ENCODE data around the gene MZT1. TPM values are rescaled to one million over a fixed set of nuclear protein-coding genes. Genes with fewer than 3 reads are reported as not detected.

MZT1 gene
- 10 to 100 TPM; 14.7 to 20.0 TPM for total RNA-seq

- H3K27ac Mint-ChIP-seq, result peak within 1 kb of the TSS; percentile 91
- ChIA-PET CTCF (interaction anchor here (1.1 kb wide), 1 partner anchor 10 kb away, joined by 4 read pairs; no protein-coding TSS in a partner anchor), POLR2A (no interaction called here)
- no peaks in the 10 kb centered on the region for H3K27me3 Mint-ChIP-seq
- peak within 1 kb of the TSS; percentile 93 for H3K4me3 Mint-ChIP-seq
- H3K9me3 Mint-ChIP-seq, result peaks cover 3% of the 10 kb centered on the region
- peak; percentile 97 for DNase-seq
- peaks cover 63% of the 10 kb centered on the region for H3K36me3 Mint-ChIP-seq (ENCODE audit: low read depth)
- peaks cover 56% of the 10 kb centered on the region for H3K4me1 Mint-ChIP-seq
Observed at GRCh38 chr13:72727417-72728289, at the start of gene MZT1, which contains the start of gene BORA. TSS of gene MZT1 (minus strand) at chr13:72727629. CDS start at chr13:72727602, 27 bp downstream. TSS of gene BORA (plus strand) at chr13:72727923. CDS start at chr13:72728941, 1,018 bp downstream.

GRCh38 chr13:72774019-72774418 is 46.6 kb upstream of the MZT1 start:
- Mint-ChIP-seq H3K4me1 (peaks cover 19% of the 10 kb centered on the region), H3K9me3 (no peaks in the 10 kb centered on the region), H3K4me3 (no peak overlapping the region), H3K27ac (no peak overlapping the region), H3K27me3 (no peaks in the 10 kb centered on the region), H3K36me3 (ENCODE audit: low read depth) (peaks cover 68% of the 10 kb centered on the region)
- ChIA-PET CTCF (no interaction called here), POLR2A (no interaction called here)
- DNase-seq, result no peak

GRCh38 chr13:72763411-72763810 is 36.0 kb upstream of the MZT1 start:
- ChIA-PET CTCF (interaction anchor here (0.9 kb wide), 1 partner anchor 14 kb away, joined by 3 read pairs; no protein-coding TSS in a partner anchor), POLR2A (no interaction called here)
- Mint-ChIP-seq H3K4me1 (no peaks in the 10 kb centered on the region), H3K4me3 (no peak overlapping the region), H3K27ac (no peak overlapping the region), H3K9me3 (no peaks in the 10 kb centered on the region), H3K27me3 (no peaks in the 10 kb centered on the region), H3K36me3 (ENCODE audit: low read depth) (peaks cover 58% of the 10 kb centered on the region)
- no peak for DNase-seq

GRCh38 chr13:72760189-72760588 is 32.8 kb upstream of the MZT1 start:
- CTCF ChIA-PET, result interaction anchor here (0.9 kb wide), 1 partner anchor 12 kb away, joined by 3 read pairs; no protein-coding TSS in a partner anchor
- POLR2A ChIA-PET, result no interaction called here
- Mint-ChIP-seq H3K27ac (no peak overlapping the region), H3K27me3 (no peaks in the 10 kb centered on the region), H3K9me3 (no peaks in the 10 kb centered on the region), H3K36me3 (ENCODE audit: low read depth) (peaks cover 53% of the 10 kb centered on the region), H3K4me3 (no peak overlapping the region), H3K4me1 (no peaks in the 10 kb centered on the region)
- no peak for DNase-seq

- Mint-ChIP-seq H3K4me3 (no peak overlapping the region), H3K36me3 (ENCODE audit: low read depth) (peaks cover 50% of the 10 kb centered on the region), H3K9me3 (no peaks in the 10 kb centered on the region), H3K27me3 (no peaks in the 10 kb centered on the region), H3K4me1 (no peaks in the 10 kb centered on the region), H3K27ac (no peak overlapping the region)
- DNase-seq, result no peak
- ChIA-PET CTCF (interaction anchor here (1.4 kb wide), 1 partner anchor 13 kb away, joined by 4 read pairs; no protein-coding TSS in a partner anchor), POLR2A (no interaction called here)
Observed at GRCh38 chr13:72757792-72758535, 30.5 kb upstream of the MZT1 start.

GRCh38 chr13:72754111-72754510 is 26.7 kb upstream of the MZT1 start:
- no peaks in the 10 kb centered on the region for H3K27me3 Mint-ChIP-seq
- H3K27ac Mint-ChIP-seq, result no peak overlapping the region
- DNase-seq, result no peak
- peaks cover 3% of the 10 kb centered on the region for H3K9me3 Mint-ChIP-seq
- H3K36me3 Mint-ChIP-seq (ENCODE audit: low read depth), result peaks cover 57% of the 10 kb centered on the region
- POLR2A ChIA-PET, result no interaction called here
- H3K4me3 Mint-ChIP-seq, result no peak overlapping the region
- peaks cover 8% of the 10 kb centered on the region for H3K4me1 Mint-ChIP-seq
- CTCF ChIA-PET, result interaction anchor here (0.9 kb wide), 1 partner anchor 16 kb away, joined by 4 read pairs; no protein-coding TSS in a partner anchor

- ChIA-PET POLR2A (no interaction called here), CTCF (no interaction called here)
- DNase-seq, result no peak
- Mint-ChIP-seq H3K27me3 (no peaks in the 10 kb centered on the region), H3K36me3 (ENCODE audit: low read depth) (peaks cover 67% of the 10 kb centered on the region), H3K4me3 (no peak overlapping the region), H3K9me3 (peaks cover 3% of the 10 kb centered on the region), H3K4me1 (peaks cover 11% of the 10 kb centered on the region), H3K27ac (no peak overlapping the region)
Observed at GRCh38 chr13:72751220-72751619, 23.8 kb upstream of the MZT1 start.

GRCh38 chr13:72745260-72745659 is 17.8 kb upstream of the MZT1 start:
- Mint-ChIP-seq H3K27me3 (no peaks in the 10 kb centered on the region), H3K4me3 (no peak overlapping the region), H3K27ac (no peak overlapping the region), H3K4me1 (peaks cover 17% of the 10 kb centered on the region), H3K36me3 (ENCODE audit: low read depth) (peaks cover 62% of the 10 kb centered on the region), H3K9me3 (no peaks in the 10 kb centered on the region)
- no peak for DNase-seq
- CTCF ChIA-PET, result interaction anchor here (1.3 kb wide), 1 partner anchor 10 kb away, joined by 4 read pairs; no protein-coding TSS in a partner anchor
- POLR2A ChIA-PET, result no interaction called here

- no peak for DNase-seq
- CTCF ChIA-PET, result no interaction called here
- peaks cover 16% of the 10 kb centered on the region for H3K4me1 Mint-ChIP-seq
- H3K36me3 Mint-ChIP-seq (ENCODE audit: low read depth), result peaks cover 56% of the 10 kb centered on the region
- H3K27me3 Mint-ChIP-seq, result no peaks in the 10 kb centered on the region
- POLR2A ChIA-PET, result no interaction called here
- H3K9me3 Mint-ChIP-seq, result no peaks in the 10 kb centered on the region
- no peak overlapping the region for H3K4me3 Mint-ChIP-seq
- H3K27ac Mint-ChIP-seq, result no peak overlapping the region
Observed at GRCh38 chr13:72740015-72740414, 12.6 kb upstream of the MZT1 start.

- DNase-seq, result no peak
- Mint-ChIP-seq H3K27ac (no peak overlapping the region), H3K27me3 (no peaks in the 10 kb centered on the region), H3K36me3 (ENCODE audit: low read depth) (peaks cover 61% of the 10 kb centered on the region), H3K4me3 (no peak overlapping the region), H3K9me3 (no peaks in the 10 kb centered on the region), H3K4me1 (peaks cover 25% of the 10 kb centered on the region)
- ChIA-PET POLR2A (interaction anchor here (1.1 kb wide), 1 partner anchor 8 kb away, joined by 6 read pairs; no protein-coding TSS in a partner anchor), CTCF (interaction anchor here (1.2 kb wide), 1 partner anchor 11 kb away, joined by 3 read pairs; no protein-coding TSS in a partner anchor)
Observed at GRCh38 chr13:72737033-72737432, 9.6 kb upstream of the MZT1 start.

GRCh38 chr13:72728290-72728605 is 819 bp upstream of the MZT1 start:
- Mint-ChIP-seq H3K27ac (peak overlapping the region; percentile 91), H3K36me3 (ENCODE audit: low read depth) (peaks cover 63% of the 10 kb centered on the region), H3K4me3 (peak overlapping the region; percentile 93), H3K4me1 (peaks cover 53% of the 10 kb centered on the region), H3K27me3 (no peaks in the 10 kb centered on the region), H3K9me3 (no peaks in the 10 kb centered on the region)
- POLR2A ChIA-PET, result interaction anchor here (1.2 kb wide), 1 partner anchor 9 kb away, joined by 6 read pairs; no protein-coding TSS in a partner anchor
- CTCF ChIA-PET, result interaction anchor here (1.1 kb wide), 1 partner anchor 10 kb away, joined by 4 read pairs; no protein-coding TSS in a partner anchor
- no peak for DNase-seq

- peaks cover 62% of the 10 kb centered on the region for H3K36me3 Mint-ChIP-seq (ENCODE audit: low read depth)
- H3K4me1 Mint-ChIP-seq, result peaks cover 56% of the 10 kb centered on the region
- no peaks in the 10 kb centered on the region for H3K27me3 Mint-ChIP-seq
- peak overlapping the region; percentile 91 for H3K27ac Mint-ChIP-seq
- ChIA-PET POLR2A (no interaction called here), CTCF (no interaction called here)
- DNase-seq, result peak; percentile 50
- H3K9me3 Mint-ChIP-seq, result peaks cover 3% of the 10 kb centered on the region
- peak overlapping the region; percentile 93 for H3K4me3 Mint-ChIP-seq
Observed at GRCh38 chr13:72726726-72727416, 558 bp downstream of the MZT1 start.

Data from activated CD4-positive, alpha-beta T cell treated with anti-CD3 and anti-CD28 coated beads, Interleukin-2, amount 10 ng/mL, durations not matched to agents 7 days and 5 days (primary cell).